ENCODE measurements around the gene DNAJB12.

DNAJB12 gene

GRCh38 chr10:72323108-72323749, 31.5 kb downstream of the DNAJB12 start:
- TF ChIP-seq, protein P1, sequence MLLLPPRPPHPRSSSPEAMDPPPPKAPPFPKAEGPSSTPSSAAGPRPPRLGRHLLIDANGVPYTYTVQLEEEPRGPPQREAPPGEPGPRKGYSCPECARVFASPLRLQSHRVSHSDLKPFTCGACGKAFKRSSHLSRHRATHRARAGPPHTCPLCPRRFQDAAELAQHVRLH (tag by site-specific recombination; IDR thresholded peaks at IDR 0.05): no peak
- TF ChIP-seq ZNF660 (tag by site-specific recombination; IDR thresholded peaks at IDR 0.05) (no peak), ZNF341 (tag by site-specific recombination; IDR thresholded peaks at IDR 0.05; ENCODE audit: low read depth) (peak; percentile 60), ZNF221 (tag by site-specific recombination; IDR thresholded peaks at IDR 0.05; ENCODE audit: borderline replicate concordance) (no peak)
- TF ChIP-seq, protein P2, sequence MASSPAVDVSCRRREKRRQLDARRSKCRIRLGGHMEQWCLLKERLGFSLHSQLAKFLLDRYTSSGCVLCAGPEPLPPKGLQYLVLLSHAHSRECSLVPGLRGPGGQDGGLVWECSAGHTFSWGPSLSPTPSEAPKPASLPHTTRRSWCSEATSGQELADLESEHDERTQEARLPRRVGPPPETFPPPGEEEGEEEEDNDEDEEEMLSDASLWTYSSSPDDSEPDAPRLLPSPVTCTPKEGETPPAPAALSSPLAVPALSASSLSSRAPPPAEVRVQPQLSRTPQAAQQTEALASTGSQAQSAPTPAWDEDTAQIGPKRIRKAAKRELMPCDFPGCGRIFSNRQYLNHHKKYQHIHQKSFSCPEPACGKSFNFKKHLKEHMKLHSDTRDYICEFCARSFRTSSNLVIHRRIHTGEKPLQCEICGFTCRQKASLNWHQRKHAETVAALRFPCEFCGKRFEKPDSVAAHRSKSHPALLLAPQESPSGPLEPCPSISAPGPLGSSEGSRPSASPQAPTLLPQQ (tag by site-specific recombination; IDR thresholded peaks at IDR 0.05): no peak
- no peak overlapping the region for H3K4me3 ChIP-seq (ENCODE audit: low read depth, low read length)
- no peak overlapping the region; the same call in 1 of the 2 replicates for H3K27ac ChIP-seq (ENCODE audit: extremely low read depth, low read depth, low read length)
- ChIA-PET POLR2A (interaction anchor here (1.2 to 5.5 kb wide), 2 partner anchors 9 to 49 kb away, joined by 4 to 110 read pairs; partner anchors contain the start of gene DDIT4), CTCF (interaction anchor here (0.7 to 1.3 kb wide), 2 partner anchors 49 to 197 kb away, joined by 3 read pairs; partner anchors contain the start of gene DDIT4)
- H3K36me3 ChIP-seq (ENCODE audit: control insufficient read depth in 2 of 2, insufficient read depth in 1 of 2, low read length in 2 of 2): no peaks in the 10 kb centered on the region
- no peaks in the 10 kb centered on the region for H3K9me3 ChIP-seq (ENCODE audit: control insufficient read depth, insufficient read depth, low read depth, low read length)
- peaks cover 24% of the 10 kb centered on the region for H3K4me1 ChIP-seq (ENCODE audit: control insufficient read depth, insufficient read depth, low read length)

DNA sequence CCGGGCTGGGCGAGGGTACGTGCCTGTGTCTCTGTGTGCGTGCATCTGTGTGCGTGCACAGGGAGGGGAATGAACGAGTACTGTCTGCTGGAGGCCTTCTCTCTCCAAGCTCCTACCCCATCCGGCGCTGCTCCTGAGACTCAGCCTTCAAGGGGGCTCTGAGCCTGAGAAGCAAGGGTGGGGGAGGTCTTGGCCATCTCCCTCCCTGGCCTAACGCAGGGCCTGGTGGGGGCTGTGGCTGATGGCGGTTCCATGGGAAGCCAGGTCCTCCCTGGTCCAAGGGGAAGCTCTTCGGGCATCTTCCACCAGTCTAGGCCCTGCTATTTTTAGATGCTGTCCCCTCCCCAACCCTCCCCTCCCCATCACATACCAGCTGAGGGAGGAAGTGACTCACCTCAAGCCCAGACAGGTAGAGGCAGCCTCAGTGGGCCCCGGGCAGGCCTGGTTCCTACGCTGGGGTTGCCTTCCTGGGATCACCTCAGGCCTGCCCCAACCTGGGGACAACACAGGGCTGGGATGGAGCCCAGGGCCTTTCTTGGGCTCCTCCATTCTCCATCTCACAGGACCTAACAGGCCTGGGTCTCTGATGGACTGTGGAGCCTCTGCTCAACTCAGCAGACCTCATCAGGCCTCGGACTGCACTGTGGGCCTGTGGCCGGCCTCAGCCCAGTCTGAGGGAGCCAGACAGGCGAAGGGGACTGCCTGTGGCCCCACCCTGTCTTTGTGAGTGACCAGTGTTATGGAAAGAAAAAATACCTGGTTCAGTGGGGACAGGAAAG, 32.2 kb downstream of the DNAJB12 start:
- peak overlapping the region; percentile 10; the same call in 1 of the 2 replicates for H3K27ac ChIP-seq (ENCODE audit: extremely low read depth, low read depth, low read length)
- H3K36me3 ChIP-seq (ENCODE audit: control insufficient read depth in 2 of 2, insufficient read depth in 1 of 2, low read length in 2 of 2): no peaks in the 10 kb centered on the region
- H3K4me1 ChIP-seq (ENCODE audit: control insufficient read depth, insufficient read depth, low read length): peaks cover 21% of the 10 kb centered on the region
- TF ChIP-seq YY2 (tag by site-specific recombination; IDR thresholded peaks at IDR 0.05) (no peak), ZFP69B (tag by site-specific recombination; IDR thresholded peaks at IDR 0.05) (peak; percentile 55; the same call in 1 of the 2 replicates), ZBTB48 (tag by site-specific recombination; IDR thresholded peaks at IDR 0.05) (peak; percentile 48; the same call in 1 of the 2 replicates), ZIC2 (tag by site-specific recombination; IDR thresholded peaks at IDR 0.05) (peak; percentile 48; the same call in 1 of the 2 replicates), ZEB2 (tag by site-specific recombination; IDR thresholded peaks at IDR 0.05) (0 out of 2 replicates have a peak, but pooled peaks have one; percentile 9), GLIS1 (tag by site-specific recombination; IDR thresholded peaks at IDR 0.05) (0 out of 2 replicates have a peak, but pooled peaks have one; percentile 5), SETDB1 (IDR thresholded peaks at IDR 0.05; ENCODE audit: insufficient read length, low read length) (no peak), ZNF664 (tag by site-specific recombination; IDR thresholded peaks at IDR 0.05) (no peak), EGR2 (tag by site-specific recombination; IDR thresholded peaks at IDR 0.05; ENCODE audit: low read depth) (no peak), ZNF561 (tag by site-specific recombination; IDR thresholded peaks at IDR 0.05; ENCODE audit: borderline replicate concordance) (no peak), ZFP3 (tag by site-specific recombination; IDR thresholded peaks at IDR 0.05; ENCODE audit: low read depth) (no peak), ZNF184 (tag by site-specific recombination; IDR thresholded peaks at IDR 0.05) (no peak), ZBTB17 (tag by site-specific recombination; IDR thresholded peaks at IDR 0.05) (0 out of 2 replicates have a peak, but pooled peaks have one; percentile 10)
- TF ChIP-seq, protein P3, sequence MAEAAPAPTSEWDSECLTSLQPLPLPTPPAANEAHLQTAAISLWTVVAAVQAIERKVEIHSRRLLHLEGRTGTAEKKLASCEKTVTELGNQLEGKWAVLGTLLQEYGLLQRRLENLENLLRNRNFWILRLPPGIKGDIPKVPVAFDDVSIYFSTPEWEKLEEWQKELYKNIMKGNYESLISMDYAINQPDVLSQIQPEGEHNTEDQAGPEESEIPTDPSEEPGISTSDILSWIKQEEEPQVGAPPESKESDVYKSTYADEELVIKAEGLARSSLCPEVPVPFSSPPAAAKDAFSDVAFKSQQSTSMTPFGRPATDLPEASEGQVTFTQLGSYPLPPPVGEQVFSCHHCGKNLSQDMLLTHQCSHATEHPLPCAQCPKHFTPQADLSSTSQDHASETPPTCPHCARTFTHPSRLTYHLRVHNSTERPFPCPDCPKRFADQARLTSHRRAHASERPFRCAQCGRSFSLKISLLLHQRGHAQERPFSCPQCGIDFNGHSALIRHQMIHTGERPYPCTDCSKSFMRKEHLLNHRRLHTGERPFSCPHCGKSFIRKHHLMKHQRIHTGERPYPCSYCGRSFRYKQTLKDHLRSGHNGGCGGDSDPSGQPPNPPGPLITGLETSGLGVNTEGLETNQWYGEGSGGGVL (tag by site-specific recombination; IDR thresholded peaks at IDR 0.05): peak; percentile 46
- TF ChIP-seq, protein P4, sequence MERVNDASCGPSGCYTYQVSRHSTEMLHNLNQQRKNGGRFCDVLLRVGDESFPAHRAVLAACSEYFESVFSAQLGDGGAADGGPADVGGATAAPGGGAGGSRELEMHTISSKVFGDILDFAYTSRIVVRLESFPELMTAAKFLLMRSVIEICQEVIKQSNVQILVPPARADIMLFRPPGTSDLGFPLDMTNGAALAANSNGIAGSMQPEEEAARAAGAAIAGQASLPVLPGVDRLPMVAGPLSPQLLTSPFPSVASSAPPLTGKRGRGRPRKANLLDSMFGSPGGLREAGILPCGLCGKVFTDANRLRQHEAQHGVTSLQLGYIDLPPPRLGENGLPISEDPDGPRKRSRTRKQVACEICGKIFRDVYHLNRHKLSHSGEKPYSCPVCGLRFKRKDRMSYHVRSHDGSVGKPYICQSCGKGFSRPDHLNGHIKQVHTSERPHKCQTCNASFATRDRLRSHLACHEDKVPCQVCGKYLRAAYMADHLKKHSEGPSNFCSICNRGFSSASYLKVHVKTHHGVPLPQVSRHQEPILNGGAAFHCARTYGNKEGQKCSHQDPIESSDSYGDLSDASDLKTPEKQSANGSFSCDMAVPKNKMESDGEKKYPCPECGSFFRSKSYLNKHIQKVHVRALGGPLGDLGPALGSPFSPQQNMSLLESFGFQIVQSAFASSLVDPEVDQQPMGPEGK (tag by site-specific recombination; IDR thresholded peaks at IDR 0.05): peak; percentile 63
- no peak overlapping the region for H3K4me3 ChIP-seq (ENCODE audit: low read depth, low read length)
- H3K9me3 ChIP-seq (ENCODE audit: control insufficient read depth, insufficient read depth, low read depth, low read length): no peaks in the 10 kb centered on the region
- CTCF ChIA-PET: interaction anchor here (0.7 to 1.9 kb wide), 6 partner anchors 9 to 197 kb away, joined by 3 to 7 read pairs (median 5); no protein-coding TSS in a partner anchor
- POLR2A ChIA-PET: interaction anchor here (0.6 to 5.5 kb wide), 6 partner anchors 9 to 106 kb away, joined by 3 to 110 read pairs (median 10); partner anchors contain the start of genes ANAPC16, ASCC1 and DDIT4
